Measurements from ENCODE around the gene EPX. TPM values are rescaled to one million over a fixed set of nuclear protein-coding genes. Genes with fewer than 3 reads are reported as not detected.

The EPX gene
- total RNA-seq, 1 experiment from 2014 or later = not detected

- Histone ChIP-seq H3K14ac (ENCODE audit: insufficient read depth, low read length) (no peak overlapping the region), H3K9me3 (ENCODE audit: control insufficient read depth, low read depth, low read length) (no peaks in the 10 kb centered on the region), H3K27me3 (ENCODE audit: insufficient read depth, low read length) (no peaks in the 10 kb centered on the region), H3K18ac (ENCODE audit: insufficient read length, low read depth, low read length) (no peak overlapping the region), H2BK120ac (ENCODE audit: low read depth, low read length, poor library complexity, severe bottlenecking) (no peak overlapping the region), H2BK15ac (ENCODE audit: low read depth, low read length) (no peak overlapping the region), H3K4ac (ENCODE audit: low read depth, low read length) (no peak overlapping the region), H3K79me2 (ENCODE audit: insufficient read depth, low read length) (no peaks in the 10 kb centered on the region), H3K4me1 (ENCODE audit: insufficient read depth, low read length) (no peaks in the 10 kb centered on the region), H2BK5ac (ENCODE audit: insufficient read length, low read length) (no peak overlapping the region), H2AK5ac (ENCODE audit: insufficient read length, low read length) (no peak overlapping the region), H3K56ac (ENCODE audit: insufficient read length, low read depth, low read length) (no peak overlapping the region), H2AFZ (ENCODE audit: low read length) (no peak overlapping the region), H3K23me2 (ENCODE audit: insufficient read length, low read depth, low read length, poor library complexity, severe bottlenecking) (no peaks in the 10 kb centered on the region), H2BK12ac (ENCODE audit: insufficient read length, low read depth, low read length) (no peak overlapping the region), H3T11ph (ENCODE audit: low read length) (no peak overlapping the region), H4K8ac (replicated peaks; ENCODE audit: insufficient read length, low read depth, low read length) (no peak overlapping the region), H3K9ac (ENCODE audit: extremely low read depth, insufficient read length, low read length) (no peak overlapping the region), H4K5ac (ENCODE audit: insufficient read length, low read depth, low read length) (no peak overlapping the region), H3K4me2 (ENCODE audit: insufficient read depth, insufficient read length, low read length) (no peak overlapping the region), H3K79me1 (ENCODE audit: insufficient read depth, low read depth, low read length, poor library complexity, severe bottlenecking) (no peaks in the 10 kb centered on the region), H4K91ac (ENCODE audit: insufficient read length, low read depth, low read length) (no peak overlapping the region), H3K23ac (ENCODE audit: insufficient read length, low read depth, low read length) (no peak overlapping the region), H2BK20ac (ENCODE audit: low read depth, low read length, poor library complexity, severe bottlenecking) (no peak overlapping the region), H4K20me1 (ENCODE audit: control insufficient read depth, insufficient read depth, insufficient read length) (no peaks in the 10 kb centered on the region), H3K27ac (ENCODE audit: insufficient read length, low read depth, low read length) (no peak overlapping the region)
- Mint-ChIP-seq H3K36me3 (ENCODE audit: insufficient read depth in 1 of 3, low read depth in 3 of 3) (peaks cover 9 to 35% (median 22%) of the 10 kb centered on the region in 3 experiments; a peak in 6 of 7 replicates), H3K4me1 (0 out of 4 replicates have a peak, but pooled peaks cover 0 to 2% of the 10 kb centered on the region in 2 experiments), H3K9me3 (no peaks in the 10 kb centered on the region), H3K27me3 (ENCODE audit: low read depth) (peaks cover 8% of the 10 kb centered on the region), H3K27ac (no peak overlapping the region), H3K4me3 (no peak overlapping the region)
- no CpG with 5 or more reads among the region's 11 CpGs for WGBS (ENCODE audit: extremely low coverage, insufficient read length, low lambda C conversion rate)
- no peak for TF ChIP-seq CTCF (conservative IDR thresholded peaks at IDR 0.05)
- DNase-seq = no peak
Observed at GRCh38 chr17:58205936-58206335, 13.4 kb downstream of the EPX start.

All from H9 (cell line).